GM18858 (cell line): ENCODE measurements around the gene FAM161A.

ENCODE experiments used
- ATAC-seq: cut with Tn5 transposase; IDR thresholded peaks from one replicate; pipeline ENCODE4 v1.9.1; 2021; ENCODE audit not compliant: unreplicated experiment

The FAM161A gene

GRCh38 chr2:61787941-61788563 lies 65.8 kb downstream of the FAM161A start:
- ATAC-seq: no peak

GRCh38 chr2:61786876-61787275 lies 67.0 kb downstream of the FAM161A start:
- no peak for ATAC-seq

- no peak for ATAC-seq
Observed at GRCh38 chr2:61785583-61785982, 68.3 kb downstream of the FAM161A start.

- ATAC-seq: no peak
Observed at GRCh38 chr2:61784643-61785042, 69.2 kb downstream of the FAM161A start.

- ATAC-seq: peak; percentile 84
Observed at GRCh38 chr2:61775956-61776570, 77.8 kb downstream of the FAM161A start.
